ENCODE measurements around the gene WDR43. TPM values are rescaled to one million over a fixed set of nuclear protein-coding genes. Genes with fewer than 3 reads are reported as not detected.

Gene WDR43
- total RNA-seq, 1 experiment from 2014 or later, result 112 TPM

DNA sequence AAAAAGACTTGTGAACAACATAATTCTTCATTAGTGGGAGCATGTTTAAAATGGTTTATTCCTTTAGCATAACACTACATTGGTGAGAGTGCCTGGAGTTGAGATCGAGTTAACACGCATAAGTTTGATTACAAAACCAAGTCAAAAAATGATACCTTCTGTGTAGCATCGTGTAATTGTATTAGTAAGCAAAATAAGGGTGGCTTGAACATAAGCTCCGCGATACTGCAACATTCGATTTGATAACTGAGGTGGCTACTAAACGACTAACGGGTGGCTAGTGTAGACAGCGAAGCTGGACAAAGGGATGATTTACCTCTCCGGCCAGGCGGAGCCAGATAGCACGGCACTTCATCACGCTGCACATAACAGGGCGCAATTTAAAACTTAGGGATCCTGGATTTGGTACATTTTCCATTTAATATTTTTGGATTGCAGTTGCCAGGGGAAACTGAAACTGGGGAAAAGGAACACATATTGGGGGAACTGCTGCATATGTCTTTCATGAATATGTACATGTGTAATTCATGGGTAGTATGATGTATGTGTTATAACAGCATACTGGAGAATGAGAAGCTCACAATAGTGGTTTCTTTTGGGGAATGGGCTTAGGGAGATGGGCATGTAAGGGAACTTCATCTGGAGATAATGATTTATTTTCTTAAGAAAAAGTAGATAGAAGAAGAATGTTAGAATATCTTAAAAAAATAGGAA lies 50.2 kb downstream of the WDR43 start:
- H3K36me3 Mint-ChIP-seq, result peaks cover 86% of the 10 kb centered on the region
- H3K4me3 Mint-ChIP-seq, result no peak overlapping the region
- peaks cover 32% of the 10 kb centered on the region for H3K9me3 Mint-ChIP-seq
- 0 out of 2 replicates have a peak, but pooled peaks cover 2% of the 10 kb centered on the region for H3K27me3 Mint-ChIP-seq (ENCODE audit: low read depth)
- DNase-seq (ENCODE audit: low spot score) (no peak), ATAC-seq (no peak)
- H3K27ac Mint-ChIP-seq, result no peak overlapping the region
- ChIA-PET CTCF (no interaction called here), POLR2A (no interaction called here)
- no peaks in the 10 kb centered on the region for H3K4me1 Mint-ChIP-seq
- TF ChIP-seq ELF4 (CRISPR knock-in tag; IDR thresholded peaks at IDR 0.05; ENCODE audit: low read depth) (no peak), TEAD1 (CRISPR knock-in tag; IDR thresholded peaks at IDR 0.05) (no peak), PRRX2 (CRISPR knock-in tag; IDR thresholded peaks at IDR 0.05) (no peak), NR2C2 (CRISPR knock-in tag; IDR thresholded peaks at IDR 0.05) (no peak), ZNF121 (CRISPR knock-in tag; IDR thresholded peaks at IDR 0.05) (no peak), SP1 (CRISPR knock-in tag; conservative IDR thresholded peaks at IDR 0.05) (no peak), TEAD4 (CRISPR knock-in tag; IDR thresholded peaks at IDR 0.05) (no peak), ZBTB21 (CRISPR knock-in tag; IDR thresholded peaks at IDR 0.05; ENCODE audit: borderline replicate concordance) (no peak), ZNF232 (CRISPR knock-in tag; IDR thresholded peaks at IDR 0.05) (no peak)
- TF ChIP-seq, protein P1, sequence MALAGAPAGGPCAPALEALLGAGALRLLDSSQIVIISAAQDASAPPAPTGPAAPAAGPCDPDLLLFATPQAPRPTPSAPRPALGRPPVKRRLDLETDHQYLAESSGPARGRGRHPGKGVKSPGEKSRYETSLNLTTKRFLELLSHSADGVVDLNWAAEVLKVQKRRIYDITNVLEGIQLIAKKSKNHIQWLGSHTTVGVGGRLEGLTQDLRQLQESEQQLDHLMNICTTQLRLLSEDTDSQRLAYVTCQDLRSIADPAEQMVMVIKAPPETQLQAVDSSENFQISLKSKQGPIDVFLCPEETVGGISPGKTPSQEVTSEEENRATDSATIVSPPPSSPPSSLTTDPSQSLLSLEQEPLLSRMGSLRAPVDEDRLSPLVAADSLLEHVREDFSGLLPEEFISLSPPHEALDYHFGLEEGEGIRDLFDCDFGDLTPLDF (CRISPR knock-in tag; IDR thresholded peaks at IDR 0.05), result no peak
- TF ChIP-seq, protein P2, sequence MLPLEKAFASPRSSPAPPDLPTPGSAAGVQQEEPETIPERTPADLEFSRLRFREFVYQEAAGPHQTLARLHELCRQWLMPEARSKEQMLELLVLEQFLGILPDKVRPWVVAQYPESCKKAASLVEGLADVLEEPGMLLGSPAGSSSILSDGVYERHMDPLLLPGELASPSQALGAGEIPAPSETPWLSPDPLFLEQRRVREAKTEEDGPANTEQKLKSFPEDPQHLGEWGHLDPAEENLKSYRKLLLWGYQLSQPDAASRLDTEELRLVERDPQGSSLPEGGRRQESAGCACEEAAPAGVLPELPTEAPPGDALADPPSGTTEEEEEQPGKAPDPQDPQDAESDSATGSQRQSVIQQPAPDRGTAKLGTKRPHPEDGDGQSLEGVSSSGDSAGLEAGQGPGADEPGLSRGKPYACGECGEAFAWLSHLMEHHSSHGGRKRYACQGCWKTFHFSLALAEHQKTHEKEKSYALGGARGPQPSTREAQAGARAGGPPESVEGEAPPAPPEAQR (CRISPR knock-in tag; IDR thresholded peaks at IDR 0.05), result no peak
- TF ChIP-seq, protein P3, sequence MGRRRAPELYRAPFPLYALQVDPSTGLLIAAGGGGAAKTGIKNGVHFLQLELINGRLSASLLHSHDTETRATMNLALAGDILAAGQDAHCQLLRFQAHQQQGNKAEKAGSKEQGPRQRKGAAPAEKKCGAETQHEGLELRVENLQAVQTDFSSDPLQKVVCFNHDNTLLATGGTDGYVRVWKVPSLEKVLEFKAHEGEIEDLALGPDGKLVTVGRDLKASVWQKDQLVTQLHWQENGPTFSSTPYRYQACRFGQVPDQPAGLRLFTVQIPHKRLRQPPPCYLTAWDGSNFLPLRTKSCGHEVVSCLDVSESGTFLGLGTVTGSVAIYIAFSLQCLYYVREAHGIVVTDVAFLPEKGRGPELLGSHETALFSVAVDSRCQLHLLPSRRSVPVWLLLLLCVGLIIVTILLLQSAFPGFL (CRISPR knock-in tag; IDR thresholded peaks at IDR 0.05; ENCODE audit: borderline replicate concordance), result no peak
- TF ChIP-seq, protein P4, sequence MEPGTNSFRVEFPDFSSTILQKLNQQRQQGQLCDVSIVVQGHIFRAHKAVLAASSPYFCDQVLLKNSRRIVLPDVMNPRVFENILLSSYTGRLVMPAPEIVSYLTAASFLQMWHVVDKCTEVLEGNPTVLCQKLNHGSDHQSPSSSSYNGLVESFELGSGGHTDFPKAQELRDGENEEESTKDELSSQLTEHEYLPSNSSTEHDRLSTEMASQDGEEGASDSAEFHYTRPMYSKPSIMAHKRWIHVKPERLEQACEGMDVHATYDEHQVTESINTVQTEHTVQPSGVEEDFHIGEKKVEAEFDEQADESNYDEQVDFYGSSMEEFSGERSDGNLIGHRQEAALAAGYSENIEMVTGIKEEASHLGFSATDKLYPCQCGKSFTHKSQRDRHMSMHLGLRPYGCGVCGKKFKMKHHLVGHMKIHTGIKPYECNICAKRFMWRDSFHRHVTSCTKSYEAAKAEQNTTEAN (CRISPR knock-in tag; IDR thresholded peaks at IDR 0.05), result no peak
- TF ChIP-seq, protein P5, sequence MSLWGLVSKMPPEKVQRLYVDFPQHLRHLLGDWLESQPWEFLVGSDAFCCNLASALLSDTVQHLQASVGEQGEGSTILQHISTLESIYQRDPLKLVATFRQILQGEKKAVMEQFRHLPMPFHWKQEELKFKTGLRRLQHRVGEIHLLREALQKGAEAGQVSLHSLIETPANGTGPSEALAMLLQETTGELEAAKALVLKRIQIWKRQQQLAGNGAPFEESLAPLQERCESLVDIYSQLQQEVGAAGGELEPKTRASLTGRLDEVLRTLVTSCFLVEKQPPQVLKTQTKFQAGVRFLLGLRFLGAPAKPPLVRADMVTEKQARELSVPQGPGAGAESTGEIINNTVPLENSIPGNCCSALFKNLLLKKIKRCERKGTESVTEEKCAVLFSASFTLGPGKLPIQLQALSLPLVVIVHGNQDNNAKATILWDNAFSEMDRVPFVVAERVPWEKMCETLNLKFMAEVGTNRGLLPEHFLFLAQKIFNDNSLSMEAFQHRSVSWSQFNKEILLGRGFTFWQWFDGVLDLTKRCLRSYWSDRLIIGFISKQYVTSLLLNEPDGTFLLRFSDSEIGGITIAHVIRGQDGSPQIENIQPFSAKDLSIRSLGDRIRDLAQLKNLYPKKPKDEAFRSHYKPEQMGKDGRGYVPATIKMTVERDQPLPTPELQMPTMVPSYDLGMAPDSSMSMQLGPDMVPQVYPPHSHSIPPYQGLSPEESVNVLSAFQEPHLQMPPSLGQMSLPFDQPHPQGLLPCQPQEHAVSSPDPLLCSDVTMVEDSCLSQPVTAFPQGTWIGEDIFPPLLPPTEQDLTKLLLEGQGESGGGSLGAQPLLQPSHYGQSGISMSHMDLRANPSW (CRISPR knock-in tag; conservative IDR thresholded peaks at IDR 0.05; ENCODE audit: low read depth), result no peak

DNA sequence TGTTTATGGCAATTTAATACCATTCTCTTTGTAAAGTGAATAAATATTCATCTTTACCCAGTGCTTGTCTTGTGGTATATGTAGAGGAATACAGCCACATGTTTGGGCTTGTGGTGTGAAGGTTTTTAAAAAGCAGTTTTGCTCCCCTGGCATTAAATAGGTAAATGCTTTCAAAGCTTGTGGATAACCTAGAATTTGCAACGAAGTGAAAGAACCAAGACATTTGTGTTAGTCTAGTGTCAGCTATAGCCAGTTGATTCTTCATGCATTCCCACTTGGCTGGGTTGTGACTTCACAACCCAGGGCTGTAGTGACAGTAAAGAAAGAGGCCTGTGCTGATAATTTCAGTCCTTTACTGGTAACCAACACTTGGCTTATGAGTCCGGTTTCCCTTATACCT lies 53.7 kb downstream of the WDR43 start:
- CTCF ChIA-PET, result interaction anchor here (0.6 kb wide), 1 partner anchor 17 kb away, joined by 4 read pairs; no protein-coding TSS in a partner anchor
- TF ChIP-seq NFYB (CRISPR knock-in tag; conservative IDR thresholded peaks at IDR 0.05; ENCODE audit: low read depth) (no peak), TP53 (CRISPR knock-in tag; IDR thresholded peaks at IDR 0.05) (no peak), NFE2L1 (CRISPR knock-in tag; IDR thresholded peaks at IDR 0.05) (no peak)
- TF ChIP-seq, protein P6, sequence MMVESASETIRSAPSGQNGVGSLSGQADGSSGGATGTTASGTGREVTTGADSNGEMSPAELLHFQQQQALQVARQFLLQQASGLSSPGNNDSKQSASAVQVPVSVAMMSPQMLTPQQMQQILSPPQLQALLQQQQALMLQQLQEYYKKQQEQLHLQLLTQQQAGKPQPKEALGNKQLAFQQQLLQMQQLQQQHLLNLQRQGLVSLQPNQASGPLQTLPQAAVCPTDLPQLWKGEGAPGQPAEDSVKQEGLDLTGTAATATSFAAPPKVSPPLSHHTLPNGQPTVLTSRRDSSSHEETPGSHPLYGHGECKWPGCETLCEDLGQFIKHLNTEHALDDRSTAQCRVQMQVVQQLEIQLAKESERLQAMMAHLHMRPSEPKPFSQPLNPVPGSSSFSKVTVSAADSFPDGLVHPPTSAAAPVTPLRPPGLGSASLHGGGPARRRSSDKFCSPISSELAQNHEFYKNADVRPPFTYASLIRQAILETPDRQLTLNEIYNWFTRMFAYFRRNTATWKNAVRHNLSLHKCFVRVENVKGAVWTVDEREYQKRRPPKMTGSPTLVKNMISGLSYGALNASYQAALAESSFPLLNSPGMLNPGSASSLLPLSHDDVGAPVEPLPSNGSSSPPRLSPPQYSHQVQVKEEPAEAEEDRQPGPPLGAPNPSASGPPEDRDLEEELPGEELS (CRISPR knock-in tag; IDR thresholded peaks at IDR 0.05), result no peak
- TF ChIP-seq, protein P7, sequence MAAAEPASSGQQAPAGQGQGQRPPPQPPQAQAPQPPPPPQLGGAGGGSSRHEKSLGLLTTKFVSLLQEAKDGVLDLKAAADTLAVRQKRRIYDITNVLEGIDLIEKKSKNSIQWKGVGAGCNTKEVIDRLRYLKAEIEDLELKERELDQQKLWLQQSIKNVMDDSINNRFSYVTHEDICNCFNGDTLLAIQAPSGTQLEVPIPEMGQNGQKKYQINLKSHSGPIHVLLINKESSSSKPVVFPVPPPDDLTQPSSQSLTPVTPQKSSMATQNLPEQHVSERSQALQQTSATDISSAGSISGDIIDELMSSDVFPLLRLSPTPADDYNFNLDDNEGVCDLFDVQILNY (CRISPR knock-in tag; IDR thresholded peaks at IDR 0.05), result no peak
- TF ChIP-seq, protein P8, sequence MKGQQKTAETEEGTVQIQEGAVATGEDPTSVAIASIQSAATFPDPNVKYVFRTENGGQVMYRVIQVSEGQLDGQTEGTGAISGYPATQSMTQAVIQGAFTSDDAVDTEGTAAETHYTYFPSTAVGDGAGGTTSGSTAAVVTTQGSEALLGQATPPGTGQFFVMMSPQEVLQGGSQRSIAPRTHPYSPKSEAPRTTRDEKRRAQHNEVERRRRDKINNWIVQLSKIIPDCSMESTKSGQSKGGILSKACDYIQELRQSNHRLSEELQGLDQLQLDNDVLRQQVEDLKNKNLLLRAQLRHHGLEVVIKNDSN (CRISPR knock-in tag; IDR thresholded peaks at IDR 0.05), result no peak

More for the DNA sequence above, 53.7 kb downstream of the WDR43 start:
- Mint-ChIP-seq H3K4me1 (peaks cover 20% of the 10 kb centered on the region), H3K27ac (no peak overlapping the region), H3K27me3 (ENCODE audit: low read depth) (0 out of 2 replicates have a peak, but pooled peaks cover 2% of the 10 kb centered on the region), H3K36me3 (peaks cover 67% of the 10 kb centered on the region), H3K4me3 (no peak overlapping the region), H3K9me3 (peaks cover 40% of the 10 kb centered on the region)
- POLR2A ChIA-PET, result no interaction called here
- DNase-seq (ENCODE audit: low spot score) (no peak), ATAC-seq (no peak)

All from WTC11 (cell line).